Measurements from ENCODE around the gene GLIPR2.
"Not testable (repeated sequence)": the region's sequence is repeated elsewhere in the genome, so short reads cannot be mapped to it uniquely, and the experiment has no call there.

Gene GLIPR2

DNA sequence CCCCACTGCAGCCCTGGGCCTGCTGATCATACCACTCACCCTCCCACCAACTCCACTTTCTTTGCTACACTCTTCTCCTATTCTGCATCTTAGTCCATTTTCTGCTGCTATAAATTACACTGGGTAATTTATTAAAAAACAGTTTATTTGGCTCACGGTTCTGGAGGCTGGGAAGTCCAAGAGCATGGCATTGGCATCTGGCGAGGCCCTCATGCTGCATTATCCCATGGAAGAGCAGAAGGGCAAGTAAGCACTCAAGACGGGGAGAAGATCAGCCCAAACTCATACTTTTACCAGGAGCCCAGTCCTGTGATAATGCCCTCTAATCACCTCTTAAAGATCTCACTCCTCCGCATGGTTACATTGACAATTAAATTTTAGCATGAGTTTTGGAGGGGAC, 9.4 kb downstream of the GLIPR2 start:
- no peak for DNase-seq

GRCh38 chr9:36146651-36147050, 10.1 kb downstream of the GLIPR2 start:
- DNase-seq, result no peak

DNA sequence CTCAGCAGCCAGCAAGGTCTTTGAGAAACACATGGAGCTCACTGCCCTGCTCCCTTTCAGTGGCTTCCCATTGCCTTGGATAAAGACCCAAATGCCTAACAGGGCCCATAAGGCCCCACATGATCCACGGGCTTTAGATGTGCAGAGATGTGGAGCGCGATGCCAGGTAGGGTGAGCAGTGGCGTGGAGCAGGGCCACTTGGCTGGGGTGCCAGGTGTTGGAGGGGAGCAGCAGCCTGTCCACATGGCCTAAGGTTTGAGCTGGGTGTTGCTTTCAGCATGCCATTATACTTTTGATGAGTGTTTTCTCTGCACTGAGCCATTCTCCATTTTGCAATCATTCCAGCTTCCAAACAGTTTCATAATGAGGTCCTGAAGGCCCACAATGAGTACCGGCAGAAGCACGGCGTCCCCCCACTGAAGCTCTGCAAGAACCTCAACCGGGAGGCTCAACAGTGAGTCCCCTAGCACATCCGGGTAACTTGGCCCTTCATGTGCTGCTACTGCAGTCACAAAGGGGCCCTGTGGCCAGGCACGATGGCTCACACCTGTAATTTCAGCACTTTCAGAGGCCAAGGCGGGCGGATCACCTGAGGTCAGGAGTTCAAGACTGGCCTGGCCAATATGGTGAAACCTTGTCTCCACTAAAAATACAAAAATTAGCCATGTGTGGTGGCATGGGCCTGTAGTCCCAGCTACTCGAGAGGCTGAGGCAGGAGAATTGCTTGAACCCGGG, 11.1 kb downstream of the GLIPR2 start:
- no peak for DNase-seq

- peak; percentile 99 for DNase-seq
Observed at GRCh38 chr9:36148311-36149051, 11.9 kb downstream of the GLIPR2 start.

DNA sequence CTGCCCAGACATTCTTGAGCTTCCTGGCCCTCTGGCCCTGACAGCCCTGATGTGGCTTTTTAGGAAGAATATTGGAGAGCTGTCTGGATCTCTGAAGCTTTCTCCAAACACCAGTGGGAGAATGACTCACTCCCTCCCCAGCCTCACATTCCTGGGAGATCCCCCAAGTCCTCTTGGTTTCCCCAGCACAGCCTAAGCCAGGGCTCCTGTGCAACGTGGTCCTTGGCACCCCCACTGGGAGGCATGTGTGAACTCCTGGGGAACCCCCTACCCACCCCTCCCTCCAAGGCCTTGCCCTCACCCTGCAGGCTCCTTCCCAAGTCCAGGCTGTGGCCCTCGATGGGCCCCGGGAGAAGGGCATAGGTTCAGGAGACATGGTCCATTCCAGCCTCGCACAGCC, 12.7 kb downstream of the GLIPR2 start:
- DNase-seq, result peak; percentile 50

GRCh38 chr9:36150574-36151315, 14.2 kb downstream of the GLIPR2 start:
- DNase-seq, result no peak

- DNase-seq, result no peak
Observed at GRCh38 chr9:36151316-36152210, 15.0 kb downstream of the GLIPR2 start.

- DNase-seq, result no peak
Observed at GRCh38 chr9:36152741-36153438, 16.4 kb downstream of the GLIPR2 start.

DNA sequence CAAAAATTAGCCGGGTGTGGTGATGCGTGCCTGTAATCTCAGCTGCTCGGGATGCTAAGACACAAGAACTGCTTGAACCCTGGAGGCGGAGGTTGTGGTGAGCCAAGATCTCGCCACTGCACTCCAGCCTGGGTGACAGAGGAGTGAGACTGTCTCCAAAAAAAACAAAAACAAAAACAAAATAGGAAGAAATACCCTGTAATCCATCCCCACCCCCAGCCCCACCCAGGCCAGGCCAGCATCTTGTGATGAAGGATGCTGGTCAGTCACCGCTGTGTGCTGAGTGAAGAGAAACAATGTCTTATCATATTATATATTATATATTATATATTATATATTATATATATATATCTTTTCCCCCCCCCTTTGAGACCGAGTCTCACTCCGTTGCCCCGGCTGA, 17.2 kb downstream of the GLIPR2 start:
- DNase-seq, result no peak

DNA sequence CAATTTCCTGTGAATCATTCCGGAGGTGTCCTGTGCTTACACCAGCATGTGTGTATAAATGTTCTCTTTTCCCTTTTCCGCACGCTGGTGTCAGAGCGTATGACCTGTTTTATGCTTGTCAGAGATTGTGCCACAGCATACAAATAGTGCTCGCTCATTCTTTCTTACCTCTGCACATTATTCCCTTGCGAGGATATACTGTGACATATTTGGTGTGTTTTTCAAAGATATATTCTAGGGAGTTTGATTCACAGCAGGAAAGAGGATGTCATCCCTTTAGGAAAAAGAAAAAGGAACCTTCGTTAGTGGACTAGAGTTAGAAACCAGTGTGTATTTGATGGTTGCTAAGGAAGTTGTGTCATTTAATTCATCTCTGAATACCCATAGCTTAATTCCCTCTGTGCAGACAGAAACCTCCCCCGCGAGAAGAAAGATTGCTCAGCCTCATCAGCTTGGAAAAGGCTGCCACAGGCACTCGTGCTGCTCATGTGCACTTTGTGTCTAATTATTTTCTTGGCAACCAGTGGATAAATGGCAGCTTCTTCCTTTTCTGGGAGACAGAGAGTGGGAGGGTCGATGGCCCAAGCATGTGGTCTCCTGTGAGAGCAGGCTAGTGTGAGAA, 17.9 kb downstream of the GLIPR2 start:
- peak; percentile 92 for DNase-seq

GRCh38 chr9:36156116-36156515, 19.6 kb downstream of the GLIPR2 start:
- DNase-seq, result no peak

DNA sequence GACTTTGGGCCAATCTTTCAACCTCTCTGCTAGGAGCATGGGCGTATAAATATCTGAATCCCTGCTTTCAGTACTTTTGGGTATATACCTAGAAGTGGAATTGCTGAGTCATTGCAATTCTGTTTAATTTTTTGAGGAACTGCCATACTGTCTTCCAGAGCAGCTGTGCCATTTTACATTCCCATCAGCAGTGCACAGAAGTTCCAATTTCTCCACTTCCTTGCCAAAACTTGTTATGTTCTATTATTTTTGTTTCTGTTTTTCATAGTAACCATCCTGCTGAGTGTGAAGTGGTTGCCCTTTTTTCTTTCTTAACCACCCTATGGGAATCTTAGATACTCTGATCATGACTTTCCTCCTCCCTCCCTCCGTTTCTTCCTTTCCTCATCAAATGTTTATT, 21.6 kb downstream of the GLIPR2 start:
- no peak for DNase-seq

GRCh38 chr9:36158917-36159316, 22.4 kb downstream of the GLIPR2 start:
- DNase-seq, result no peak

- not testable (repeated sequence) for DNase-seq
Observed at GRCh38 chr9:36159509-36159908, 23.0 kb downstream of the GLIPR2 start.

- DNase-seq, result not testable (repeated sequence)
Observed at GRCh38 chr9:36160126-36160525, 23.6 kb downstream of the GLIPR2 start.

DNA sequence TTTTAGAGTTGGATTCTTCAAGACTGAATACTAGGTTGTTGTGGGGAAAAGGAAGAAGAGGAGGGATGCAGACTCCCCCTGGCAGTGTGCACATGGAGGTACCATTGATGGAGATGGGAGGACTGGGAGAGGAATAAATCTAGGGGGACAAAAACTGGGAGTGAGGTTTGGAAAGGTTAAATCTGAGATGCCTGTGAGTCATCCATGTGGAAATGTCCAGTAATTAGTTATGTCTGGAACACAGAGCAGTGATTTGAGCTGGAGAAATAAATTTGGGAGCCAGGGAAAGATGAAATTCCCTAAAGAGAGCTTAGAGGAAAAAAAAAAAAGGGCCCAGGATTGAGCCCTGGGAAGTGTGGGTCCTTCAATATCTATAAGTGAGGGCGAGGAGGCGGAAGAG, 24.7 kb downstream of the GLIPR2 start:
- DNase-seq, result no peak

DNA sequence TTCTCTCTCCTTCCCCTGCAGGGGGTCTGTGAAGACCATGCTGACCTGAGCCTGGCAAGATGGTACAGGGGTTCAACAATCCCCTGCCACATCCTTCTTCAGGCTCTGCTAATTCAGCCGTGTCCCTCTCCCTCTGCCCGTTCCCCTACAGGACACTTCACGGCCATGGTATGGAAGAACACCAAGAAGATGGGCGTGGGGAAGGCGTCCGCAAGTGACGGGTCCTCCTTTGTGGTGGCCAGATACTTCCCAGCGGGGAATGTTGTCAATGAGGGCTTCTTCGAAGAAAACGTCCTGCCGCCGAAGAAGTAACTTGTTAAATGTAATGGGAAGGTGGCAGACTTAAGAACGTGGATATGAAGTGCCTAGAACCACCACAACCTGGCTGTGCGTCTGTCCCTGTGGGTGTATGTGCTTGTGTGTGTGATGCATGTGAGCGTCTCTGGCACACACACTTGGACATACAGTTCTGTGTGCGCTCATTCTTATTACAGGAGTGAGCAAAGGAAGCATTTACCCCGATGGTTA, 25.7 kb downstream of the GLIPR2 start:
- DNase-seq, result no peak

DNA sequence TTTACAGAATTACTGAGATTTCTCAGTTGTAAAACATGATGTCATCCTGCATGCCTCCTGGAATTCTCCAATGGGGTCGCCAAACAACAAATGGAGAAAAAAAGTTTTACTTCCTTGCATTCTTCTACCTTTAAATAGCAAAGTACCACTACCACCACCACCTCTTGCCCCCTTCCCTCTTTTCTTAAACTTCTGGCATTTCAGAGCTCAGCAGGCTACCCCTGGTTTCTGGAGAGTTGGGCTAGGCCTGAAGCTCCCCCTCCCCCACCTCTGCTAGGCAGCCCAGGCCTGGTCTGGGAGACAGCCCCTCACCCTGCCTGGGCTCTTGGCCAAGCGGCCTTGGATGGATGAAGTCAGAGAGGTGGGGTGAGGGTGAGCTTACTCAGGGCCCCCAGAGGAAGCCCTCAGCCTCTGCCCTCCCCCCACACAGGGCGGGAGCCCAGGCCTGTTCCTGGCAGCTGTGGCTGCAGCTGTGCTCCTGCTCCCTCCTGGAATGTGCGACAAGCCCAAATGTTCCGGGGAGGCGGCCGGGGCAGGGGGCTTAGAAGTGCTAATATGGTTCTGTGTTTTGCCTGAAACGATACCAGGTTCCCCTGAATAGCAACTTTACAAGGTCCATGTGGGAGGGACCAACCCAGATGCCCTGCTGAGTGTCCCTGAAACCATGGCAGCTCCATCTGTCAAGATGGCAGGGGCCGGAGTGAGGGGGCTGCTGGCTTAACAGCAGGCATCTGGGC, 26.7 kb downstream of the GLIPR2 start:
- peak; percentile 85 for DNase-seq

DNA sequence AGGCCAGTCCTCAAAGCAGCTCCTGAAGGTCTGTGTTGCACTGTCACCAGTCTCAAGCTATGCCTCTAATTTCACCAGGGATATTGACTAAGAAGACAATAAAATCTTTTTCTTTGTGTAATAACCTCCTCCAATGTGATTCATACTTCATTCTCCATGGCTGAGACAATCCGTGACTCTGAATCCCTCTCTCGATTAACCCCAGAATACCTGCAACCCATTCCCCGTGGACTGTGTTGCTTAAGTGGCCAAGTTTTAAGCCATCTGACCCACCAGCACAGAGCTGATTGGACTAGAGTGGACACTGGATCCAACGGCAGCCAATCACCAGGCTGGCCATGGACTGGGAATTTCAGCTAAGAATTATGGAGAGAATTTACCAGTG, 27.2 kb downstream of the GLIPR2 start:
- DNase-seq, result peak; percentile 63

DNA sequence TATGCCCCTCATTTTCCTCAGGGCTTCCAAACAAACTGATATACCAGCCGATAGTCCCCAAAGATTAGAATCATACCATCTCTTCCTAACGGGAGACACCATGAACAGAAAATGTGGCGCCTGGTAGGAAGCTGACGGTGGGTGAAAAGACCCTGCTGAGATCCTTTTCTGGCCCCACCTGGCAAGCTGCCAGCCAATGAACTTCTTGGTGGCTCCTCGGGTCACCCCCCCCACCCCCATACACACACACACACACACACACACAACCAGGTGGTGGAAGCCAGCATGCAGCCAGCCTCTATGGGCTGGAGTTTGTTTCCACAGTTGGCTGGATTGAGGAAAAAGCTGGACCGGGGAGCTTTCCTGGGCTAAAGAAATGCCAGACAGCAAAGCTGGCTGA, 27.8 kb downstream of the GLIPR2 start:
- no peak for DNase-seq

DNA sequence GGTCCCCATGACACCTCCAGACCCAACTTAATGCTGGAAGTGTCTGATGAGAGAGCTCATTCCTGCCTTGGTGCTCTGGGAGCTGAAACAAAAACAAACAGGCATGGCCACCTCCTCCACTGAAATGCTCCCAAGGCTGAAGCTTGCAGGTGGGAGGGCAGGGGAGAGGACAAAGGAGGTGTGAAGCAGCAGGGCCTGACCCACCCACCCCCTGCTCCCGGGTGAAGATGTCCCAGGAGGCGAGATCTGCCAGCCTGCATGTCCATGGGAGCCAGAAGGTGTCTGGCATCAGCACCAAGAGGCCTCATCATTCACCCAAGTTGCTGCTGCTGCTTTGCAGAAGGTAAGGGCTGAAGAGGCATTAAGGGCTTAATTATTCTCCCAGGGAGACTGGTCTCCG, 28.5 kb downstream of the GLIPR2 start:
- DNase-seq, result no peak
